Activated gamma-delta T cell treated with Interleukin-2 at 50 U/mL for 16 hours (primary cell): ENCODE measurements around the gene SRBD1.

Experiments
- DNase-seq: peaks from one replicate; pipeline ENCODE4 v3.0.0-alpha.2; 2020

Gene SRBD1

DNA sequence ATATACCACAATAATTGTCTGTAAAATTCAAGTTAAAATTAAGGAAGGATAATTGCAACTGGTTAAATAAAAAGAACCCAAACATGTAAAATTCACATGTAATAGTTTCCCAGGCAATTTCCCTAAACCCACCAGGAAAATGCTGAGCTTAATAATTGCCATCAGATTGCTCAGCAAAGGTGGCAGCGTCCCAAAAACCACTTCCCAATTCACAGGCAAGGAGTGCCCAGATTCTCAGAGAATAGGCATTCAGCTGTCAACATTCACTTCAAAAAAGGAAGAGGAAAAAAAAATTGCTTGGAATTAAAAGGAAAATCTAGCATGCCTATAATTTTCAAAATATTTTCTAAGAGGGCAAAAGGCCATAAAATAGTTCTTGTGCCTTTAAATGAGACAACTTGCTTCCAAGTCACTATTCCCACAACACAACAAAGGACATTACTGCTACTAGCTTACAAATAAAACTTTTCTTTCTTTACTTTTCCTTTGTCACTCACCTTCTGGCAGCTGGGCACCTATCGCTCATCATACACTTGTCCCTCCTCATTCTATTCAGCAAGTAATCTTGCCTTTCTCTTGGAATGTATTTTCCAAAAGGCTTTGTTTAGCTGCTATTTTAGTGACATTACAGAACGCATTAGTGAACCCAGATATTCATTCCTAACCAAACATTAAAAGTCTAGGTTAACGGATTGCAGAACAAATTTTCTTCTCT lies 15.2 kb downstream of the SRBD1 start:
- DNase-seq, result no peak

DNA sequence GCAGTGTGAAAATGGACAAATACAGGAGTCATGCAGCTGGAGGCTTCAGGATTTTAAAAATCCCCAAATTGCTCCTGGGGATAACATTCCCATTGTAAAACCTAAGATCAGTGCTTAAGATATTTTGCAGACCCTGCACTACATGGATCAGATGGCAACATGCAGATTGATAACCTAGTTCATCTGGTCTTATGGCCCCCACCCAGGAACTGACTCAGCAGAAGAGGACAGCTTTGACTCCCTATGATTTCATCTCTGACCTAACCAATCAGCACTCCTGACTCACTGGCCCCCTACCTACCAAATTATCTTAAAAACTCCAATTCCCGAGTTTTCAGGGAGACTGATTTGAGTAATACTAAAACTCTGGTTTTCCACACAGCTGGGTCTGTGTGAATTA lies 20.0 kb downstream of the SRBD1 start:
- no peak for DNase-seq

DNA sequence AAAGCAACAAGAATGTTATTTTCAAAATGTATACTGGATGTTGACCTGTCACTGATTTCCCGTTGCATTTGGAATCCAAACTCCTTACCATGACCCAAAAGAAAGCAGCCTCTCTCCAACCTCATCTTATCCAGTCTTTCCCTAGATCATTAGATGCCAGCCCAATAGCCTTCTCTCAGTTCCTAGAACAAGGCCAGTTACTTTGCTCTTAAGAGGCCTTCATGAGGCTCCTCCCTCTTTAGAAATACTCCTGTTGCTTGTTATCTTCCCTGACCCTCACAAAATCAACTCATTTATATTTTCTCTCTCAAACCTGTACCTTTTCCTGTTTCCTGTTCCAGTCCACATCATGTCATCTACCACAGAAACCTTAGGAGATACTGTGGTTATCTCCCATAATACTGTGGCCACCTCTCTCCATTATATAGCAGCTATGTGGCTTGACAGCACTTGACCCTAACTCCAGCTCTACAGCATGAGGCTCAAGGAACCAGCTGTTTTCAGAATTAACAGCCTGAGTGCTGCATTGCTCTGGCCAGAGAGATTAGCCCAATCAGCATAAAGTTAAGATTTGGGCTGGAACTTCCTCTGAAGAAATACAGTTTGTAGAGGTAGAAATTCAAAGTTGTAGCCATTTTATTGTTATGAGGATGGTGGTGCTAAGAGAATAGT lies 22.8 kb downstream of the SRBD1 start:
- no peak for DNase-seq

DNA sequence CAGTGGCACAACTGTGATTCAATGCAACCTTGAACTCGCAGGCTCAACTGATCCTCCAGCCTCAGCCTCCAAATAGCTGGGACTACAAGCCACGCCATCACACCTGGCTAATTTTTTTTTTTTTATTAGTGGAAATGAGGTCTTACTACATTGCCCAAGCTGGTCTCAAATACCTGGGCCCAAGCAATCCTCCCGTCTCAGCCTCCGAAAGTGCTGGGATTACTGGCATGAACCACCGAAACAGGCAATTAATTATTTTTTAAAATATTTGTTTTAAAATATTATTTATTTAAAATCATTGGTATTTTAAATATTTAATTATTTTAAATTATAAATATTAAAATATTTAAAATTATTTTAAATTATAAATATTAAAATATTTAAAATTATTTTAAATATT lies 24.5 kb downstream of the SRBD1 start:
- no peak for DNase-seq

DNA sequence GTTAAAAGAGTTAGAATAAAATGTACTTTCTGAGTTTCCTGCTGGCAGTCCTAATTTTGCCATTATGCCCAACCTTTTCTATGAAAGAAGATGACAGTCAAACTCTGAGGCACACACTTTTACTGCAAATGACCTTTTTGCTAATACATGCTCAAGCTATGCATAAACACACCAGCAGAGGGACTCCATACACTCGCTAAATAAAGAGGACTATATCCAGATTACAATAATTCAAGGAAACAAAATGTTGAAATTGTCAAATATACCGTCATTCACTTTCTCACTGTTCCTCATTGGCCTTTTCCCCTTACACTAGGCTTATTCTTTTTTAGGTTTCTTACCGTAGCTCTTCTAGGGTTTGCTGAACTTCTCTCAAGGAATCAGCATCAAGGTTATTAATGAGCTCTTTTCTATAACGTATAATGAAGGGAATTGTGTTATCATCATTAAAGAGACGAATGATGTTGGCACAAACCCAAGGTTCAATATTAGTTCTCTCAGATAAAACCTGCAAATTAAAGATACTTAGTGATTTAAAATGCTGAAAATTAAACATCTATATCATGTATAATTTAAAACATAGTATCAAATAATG lies 25.7 kb downstream of the SRBD1 start:
- peak; percentile 6 for DNase-seq

DNA sequence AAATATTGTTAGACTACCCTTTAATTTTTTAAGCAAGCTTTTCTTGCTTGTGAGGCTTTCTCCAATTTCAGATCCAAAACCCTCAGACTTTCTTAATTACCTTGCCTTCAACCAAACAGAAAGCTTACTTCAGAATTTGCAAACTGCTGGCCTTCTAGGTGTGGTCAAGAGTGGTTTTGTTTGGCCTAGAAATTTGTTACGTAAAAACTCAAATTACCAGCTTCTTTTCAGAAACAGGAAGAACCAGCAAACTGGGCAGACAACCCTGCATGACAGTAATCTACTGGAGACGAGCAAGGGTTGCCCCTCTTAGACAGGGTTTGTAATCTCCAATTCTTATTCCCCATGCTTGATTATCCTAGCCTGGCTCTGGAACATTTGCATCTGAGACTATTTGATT lies 27.1 kb downstream of the SRBD1 start:
- DNase-seq, result no peak

DNA sequence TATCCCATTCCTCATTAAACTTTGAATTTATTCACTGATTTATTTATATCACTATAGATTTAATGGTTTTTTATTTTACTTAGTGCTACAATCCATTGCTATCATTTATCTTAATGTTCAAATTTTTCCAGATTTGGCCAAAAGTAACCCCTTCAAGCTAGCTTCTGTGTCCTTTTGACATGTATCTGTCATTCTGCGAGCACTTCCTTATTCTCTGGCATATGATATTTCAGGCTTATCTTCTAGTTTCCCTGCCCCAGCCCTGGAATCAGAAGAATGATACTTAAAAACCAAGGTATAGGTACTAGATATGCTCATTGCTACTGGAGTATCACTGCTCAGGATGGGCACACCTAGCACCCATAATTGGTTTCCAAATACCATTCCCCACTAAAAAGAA lies 28.5 kb downstream of the SRBD1 start:
- no peak for DNase-seq

DNA sequence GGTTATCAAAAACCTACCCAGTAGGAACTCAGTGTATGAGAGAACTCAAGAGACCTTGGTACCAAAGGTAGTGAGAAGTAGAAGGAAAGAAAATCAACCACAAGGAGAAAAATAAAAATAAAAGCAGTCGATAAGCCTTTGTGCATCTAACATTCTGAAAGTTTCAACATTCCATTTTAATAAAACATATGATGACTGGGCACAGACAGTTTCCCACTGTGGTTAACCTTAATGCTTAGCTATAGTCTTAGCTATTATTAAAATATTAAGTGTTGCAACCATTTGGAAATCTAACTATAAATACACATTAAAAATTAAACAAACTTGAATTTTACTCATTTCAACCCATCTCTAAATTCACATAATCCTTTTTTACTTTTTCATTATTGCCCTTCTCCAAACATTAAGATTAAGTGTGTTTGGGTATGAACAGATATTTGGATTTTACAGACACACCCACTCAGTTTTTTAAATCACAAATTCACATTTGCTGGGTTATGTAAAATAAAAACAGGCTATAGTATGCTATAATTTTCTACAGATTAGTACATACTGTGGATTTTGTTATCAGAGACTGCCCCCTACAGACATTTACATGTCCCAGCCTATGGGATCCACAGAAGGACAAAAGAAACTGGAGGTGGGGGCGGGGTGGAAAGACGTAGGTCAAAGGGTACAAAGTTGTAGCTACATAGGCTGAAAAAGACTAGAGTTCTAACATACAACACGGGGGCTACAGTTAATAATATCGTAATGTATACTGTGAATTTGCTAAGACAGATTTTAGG lies 32.8 kb downstream of the SRBD1 start:
- no peak for DNase-seq

DNA sequence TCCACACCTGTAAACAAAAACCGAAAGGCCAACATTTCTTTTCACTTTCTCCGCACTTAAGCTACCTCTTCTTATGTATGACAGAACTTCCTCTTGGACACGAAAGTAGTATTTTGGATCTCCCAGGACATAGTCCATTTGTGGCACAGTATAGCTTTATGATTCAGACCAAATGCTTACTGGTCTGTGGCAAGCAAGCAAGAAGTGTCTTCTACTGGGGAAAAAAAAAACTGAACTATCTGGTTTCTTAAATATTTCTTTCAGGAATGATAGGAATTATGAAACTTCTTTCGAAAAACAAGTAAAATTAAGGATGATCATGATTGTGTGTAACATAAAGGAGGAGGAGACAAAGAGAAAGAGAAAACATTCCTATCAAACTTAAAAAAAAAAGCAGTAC lies 33.6 kb downstream of the SRBD1 start:
- DNase-seq, result no peak

DNA sequence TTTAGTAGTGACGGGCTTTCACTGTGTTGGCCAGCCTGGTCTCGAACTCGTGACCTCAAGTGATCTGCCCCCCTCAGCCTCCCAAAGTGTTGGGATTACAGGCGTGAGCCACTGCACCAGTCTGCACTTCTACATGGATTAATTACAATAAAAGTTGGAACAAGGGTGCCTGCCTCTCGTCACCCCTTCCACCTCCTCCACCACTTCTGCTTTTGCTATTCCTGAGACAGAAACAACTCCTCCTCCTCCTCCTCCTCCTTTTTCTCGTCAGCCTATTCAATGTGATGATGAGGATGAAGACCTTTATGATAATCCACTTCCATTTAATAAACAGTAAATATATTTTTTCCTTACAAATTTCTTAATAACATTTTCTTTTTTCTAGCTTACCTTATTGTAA lies 35.2 kb downstream of the SRBD1 start:
- DNase-seq, result no peak

DNA sequence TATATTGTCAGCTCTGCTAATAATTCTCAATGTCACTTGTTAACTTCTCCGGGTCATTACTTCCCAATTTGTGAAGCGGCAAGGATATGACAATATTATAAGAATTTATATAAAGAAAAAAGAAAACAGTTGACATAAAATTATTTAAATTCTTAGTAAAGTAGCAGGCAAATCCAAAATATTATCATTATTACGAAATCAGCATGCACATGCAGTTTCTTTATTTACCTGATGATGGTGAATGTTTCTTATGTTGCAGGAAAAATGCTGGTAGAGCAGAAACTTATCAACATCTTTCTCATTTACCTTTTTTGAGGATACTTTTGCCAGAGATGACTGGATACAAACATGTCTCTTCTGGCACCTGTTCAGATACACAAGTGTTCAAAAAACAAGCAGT lies 38.1 kb downstream of the SRBD1 start:
- DNase-seq, result no peak

DNA sequence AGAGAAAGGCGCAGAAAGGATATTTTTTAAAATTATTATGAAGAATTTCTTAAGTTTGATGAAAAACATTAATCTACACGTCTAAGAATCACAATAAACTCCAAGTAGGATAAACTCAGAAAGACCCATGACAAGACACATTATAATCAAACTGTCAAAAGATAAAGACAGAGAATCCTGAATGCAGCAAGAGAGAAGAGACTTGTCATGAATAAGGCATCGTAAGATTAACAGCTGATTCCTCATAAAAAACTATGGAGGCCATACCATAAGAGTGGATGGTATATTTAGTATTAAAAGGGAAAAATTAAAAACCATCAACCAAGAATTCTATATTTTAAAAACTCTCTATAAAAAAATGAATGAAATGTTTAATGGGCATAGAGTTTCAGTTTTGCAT lies 39.1 kb downstream of the SRBD1 start:
- DNase-seq, result no peak

DNA sequence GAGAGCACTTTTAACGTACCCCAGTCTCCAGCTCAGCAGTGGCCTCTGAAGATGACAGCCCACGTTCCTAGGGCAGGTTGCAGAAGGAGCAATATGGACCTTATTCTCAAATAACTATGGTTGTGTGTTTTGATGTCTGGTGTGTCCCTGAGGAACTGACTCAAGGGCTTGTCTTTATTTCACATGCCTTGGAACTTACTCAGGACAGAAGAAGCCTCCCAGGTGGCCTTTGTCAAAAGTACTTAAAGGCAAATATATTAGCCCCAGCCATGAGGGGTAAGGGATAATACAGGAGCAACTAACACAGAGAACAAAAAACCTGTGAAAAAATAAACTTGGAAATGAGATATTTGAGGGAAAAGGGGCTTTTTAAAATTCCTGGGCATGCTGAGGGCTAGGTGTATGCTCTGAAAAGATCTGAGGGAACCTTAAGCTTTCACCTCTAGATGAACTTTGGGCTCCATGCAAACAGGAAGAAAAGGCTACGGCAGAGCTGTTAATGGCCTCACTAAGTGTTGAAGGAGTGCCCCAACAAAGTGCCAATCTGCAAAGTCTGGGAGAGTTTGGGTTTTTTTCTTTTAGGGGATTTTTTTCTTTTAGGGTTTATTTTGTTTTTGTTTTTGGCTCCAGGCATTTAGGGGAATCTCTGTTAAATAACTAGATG lies 40.3 kb downstream of the SRBD1 start:
- DNase-seq, result no peak

DNA sequence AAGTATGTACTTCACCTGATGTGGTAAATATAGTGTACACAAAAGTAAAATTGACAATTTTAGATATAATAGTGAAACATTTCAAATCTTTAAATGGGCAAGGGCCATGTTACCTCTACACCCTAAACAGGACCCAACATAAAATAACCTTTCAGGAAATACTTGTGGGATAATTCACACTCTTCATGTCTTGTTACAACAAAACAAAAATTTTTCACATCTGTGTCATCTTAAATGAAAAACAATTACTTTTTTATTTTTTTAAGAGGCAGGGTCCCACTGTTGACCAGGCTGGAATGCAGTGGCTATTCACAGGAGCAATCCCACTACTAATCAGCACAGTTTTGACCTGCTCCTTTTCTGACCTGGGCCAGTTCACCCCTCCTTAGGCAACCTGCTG lies 42.1 kb downstream of the SRBD1 start:
- no peak for DNase-seq

DNA sequence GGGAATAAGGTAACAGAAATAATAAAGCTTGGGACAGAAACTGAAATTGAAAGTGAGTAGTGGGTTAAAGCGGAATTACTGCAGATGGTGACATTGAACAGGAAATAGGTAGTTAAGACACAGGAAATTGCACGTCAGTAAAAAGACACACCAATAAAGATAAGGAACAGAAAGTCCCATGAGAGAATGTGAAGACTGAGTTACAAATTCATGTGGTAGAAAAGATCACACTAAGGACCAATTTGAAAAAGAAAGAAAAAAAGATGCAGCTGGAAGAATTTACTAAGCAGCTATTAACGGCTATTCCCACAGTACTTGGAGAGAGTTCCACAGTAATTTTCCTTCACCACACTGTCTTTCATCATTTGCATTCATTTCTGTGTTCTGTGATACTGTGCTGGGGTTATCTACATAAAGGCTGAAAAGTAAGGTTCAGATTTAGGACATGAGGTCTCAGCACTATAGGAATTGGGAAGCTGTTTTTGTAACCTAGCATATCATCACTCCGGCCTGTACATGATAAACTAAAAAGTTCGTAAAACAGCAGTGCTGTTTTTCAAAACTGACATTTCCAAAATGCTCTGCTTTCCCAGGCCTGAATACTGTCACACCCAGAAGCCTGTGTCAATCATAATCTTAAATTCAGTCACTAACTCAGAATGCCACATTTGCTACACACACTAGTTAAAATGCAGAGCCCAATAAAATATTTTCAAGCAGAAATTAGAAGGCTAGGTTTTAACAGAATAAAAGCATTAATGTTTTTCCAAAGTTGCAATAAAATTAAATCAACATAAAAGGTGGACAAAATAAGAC lies 42.9 kb downstream of the SRBD1 start:
- DNase-seq, result no peak

DNA sequence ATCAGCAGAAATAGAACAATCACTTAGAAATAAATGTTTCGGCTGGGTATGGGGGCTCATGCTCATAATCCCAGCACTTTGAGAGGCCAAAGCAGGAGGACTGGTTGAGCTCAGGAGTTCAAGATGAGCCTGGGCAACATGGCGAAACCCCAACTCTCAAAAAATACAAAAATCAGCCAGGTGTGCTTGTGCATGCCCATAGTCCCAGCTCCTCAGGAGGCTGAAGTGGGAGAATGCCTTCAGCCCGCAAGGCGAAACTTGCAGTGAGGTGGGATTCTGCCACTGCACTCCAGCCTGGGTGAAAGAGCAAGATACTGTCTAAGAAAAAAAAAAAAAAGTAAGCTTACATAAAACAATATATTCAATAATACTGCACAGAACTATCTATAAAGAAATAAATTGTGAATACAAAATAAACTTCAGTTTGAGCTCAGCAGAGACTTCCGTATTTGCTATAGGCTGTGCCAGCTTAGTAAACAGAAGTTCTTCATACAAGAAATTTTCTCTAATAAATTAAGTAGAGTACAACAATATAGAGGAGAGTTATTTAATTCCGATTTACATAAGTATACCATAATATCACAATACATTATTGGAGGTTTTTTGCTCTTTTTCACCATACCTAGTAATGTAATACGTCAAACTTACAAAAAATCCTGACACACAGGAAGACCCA lies 43.6 kb downstream of the SRBD1 start:
- DNase-seq, result no peak

DNA sequence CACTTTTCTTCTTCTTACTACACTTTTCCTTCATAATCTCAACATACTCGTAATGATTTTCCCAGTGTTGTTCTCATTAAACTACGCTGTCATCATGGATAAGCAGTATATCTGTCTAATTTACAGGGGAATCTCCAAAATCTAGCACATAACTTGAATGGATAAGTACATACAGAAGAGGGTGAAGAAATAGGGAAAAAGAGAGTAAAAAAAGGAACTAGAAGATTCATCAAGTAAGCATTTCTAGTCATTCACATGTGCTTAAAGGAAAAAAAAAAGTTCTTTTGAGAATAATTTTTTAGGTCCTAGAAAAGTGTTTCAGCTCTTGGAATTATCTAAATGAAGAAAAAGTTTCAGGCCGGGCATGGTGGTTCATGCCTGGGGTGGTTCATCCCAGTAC lies 51.6 kb downstream of the SRBD1 start:
- no peak for DNase-seq

DNA sequence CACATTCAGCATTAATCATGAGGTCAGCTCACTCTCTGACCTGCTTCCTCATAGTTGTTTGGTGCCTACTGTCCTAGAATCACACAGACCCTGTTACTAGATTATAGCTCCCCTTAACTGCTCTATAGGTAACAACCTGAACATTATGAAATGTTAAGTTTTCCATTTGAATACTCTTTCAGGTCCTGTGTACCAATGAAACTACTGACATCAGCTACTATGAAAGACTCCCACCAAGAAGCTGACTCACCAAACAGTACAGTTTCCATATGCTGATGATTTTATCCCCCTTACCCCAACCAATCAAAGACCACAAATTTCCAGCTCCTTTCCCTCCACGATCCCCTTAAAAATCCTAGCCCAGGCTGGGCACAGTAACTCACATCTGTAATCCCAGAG lies 56.3 kb downstream of the SRBD1 start:
- DNase-seq, result no peak

DNA sequence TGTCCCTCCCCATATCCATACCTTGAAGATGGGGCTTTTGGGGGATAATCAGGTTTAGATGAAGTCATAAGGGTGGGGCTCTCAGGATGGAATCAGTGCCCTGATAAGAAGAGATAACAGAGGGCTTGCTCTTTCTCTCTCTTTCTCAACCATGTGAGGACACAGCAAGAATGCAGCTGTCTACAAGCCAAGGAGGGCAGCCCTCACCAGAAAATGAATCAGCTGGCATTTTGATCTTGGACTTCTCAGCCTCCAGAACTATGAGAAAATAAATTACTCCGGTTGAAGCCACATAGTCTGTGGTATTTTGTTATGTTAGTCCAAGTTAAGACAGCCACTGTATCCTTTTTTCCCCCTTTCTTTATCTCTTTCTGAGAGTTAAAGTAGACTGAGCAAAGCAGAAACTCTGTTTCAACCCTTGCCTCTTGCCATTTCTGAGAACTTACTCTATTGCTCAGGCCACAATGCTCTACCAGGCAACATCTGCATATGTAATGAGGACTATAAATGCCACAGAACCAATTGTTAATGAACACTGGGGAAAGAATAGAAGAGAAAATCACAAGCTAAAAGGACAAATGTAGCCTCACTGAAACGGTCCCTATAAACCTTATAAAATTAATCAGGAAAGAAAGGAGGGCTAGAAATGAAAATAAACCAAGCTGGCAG lies 56.9 kb downstream of the SRBD1 start:
- DNase-seq, result no peak

DNA sequence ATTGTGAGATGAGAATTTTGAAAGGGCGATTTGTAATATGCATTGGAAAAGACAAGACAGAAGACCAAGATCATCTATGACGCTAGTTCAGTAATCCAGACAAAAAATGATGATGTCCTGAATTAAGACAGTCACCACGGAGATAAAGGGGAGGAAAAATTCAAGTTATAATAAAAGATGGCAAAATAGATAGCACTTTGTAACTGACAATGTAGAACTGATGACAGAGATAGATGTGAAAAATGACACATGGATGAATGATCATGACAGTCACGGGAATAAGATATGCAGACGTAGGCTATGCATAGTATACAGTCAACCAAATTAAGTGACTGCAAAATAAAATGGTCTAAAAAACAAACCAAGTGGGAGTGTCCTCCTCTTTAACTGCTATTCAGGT lies 59.2 kb downstream of the SRBD1 start:
- DNase-seq, result no peak

DNA sequence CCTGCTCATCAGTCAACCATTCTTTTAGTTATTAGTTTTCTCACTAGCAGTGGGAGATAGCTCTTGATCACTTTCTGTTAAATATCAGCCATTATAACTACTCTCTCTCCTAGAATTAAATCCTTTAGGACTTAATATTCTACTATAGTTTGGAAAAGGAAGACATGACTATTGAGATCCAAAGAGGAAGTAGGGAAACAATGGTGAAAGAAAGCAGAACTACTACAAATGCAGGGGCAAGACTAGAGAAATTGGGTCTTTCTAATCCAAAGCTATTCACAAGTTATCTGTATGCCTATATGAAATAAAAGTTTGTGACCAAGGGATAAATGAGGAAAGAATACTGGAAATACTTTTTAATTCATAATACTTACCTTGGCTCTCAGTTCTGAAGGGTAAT lies 65.1 kb downstream of the SRBD1 start:
- no peak for DNase-seq
